Neural cell (in vitro differentiated cells): Measurements from ENCODE around the gene RNF213. TPM values are rescaled to one million over a fixed set of nuclear protein-coding genes. Genes with fewer than 3 reads are reported as not detected.

Source experiments
- H2AFZ ChIP-seq: fragments of 200-600, 300-800 bp; sonication (generic), shearing (Covaris generic); 2 replicates; pipeline ENCODE4 v1.6.0; 2014; ENCODE audit warnings: low read depth, mild to moderate bottlenecking, antibody characterized with exemption, low read length, moderate library complexity
- H3F3A ChIP-seq: fragments of 200-600 bp; shearing (Covaris generic); 2 replicates; pipeline ENCODE4 v1.6.1; 2016; ENCODE audit warnings: mild to moderate bottlenecking, moderate library complexity, mixed read lengths, antibody characterized with exemption, low read length; ENCODE audit not compliant: insufficient read depth, poor library complexity, severe bottlenecking
- H3K27ac ChIP-seq: fragments of 200-600, 300-800 bp; sonication (generic), shearing (Covaris generic); 2 replicates; pipeline ENCODE4 v1.5.1; 2014; ENCODE audit warnings: mild to moderate bottlenecking, low read length, moderate library complexity
- H3K27me3 ChIP-seq: fragments of 300-800, 200-600 bp; sonication (generic), shearing (Covaris generic); 2 replicates; pipeline ENCODE4 v1.6.0; 2014; ENCODE audit warnings: mild to moderate bottlenecking, low read depth, low read length, moderate library complexity; ENCODE audit not compliant: insufficient read depth
- H3K36me3 ChIP-seq: fragments of 300-800, 200-600 bp; sonication (generic), shearing (Covaris generic); 2 replicates; pipeline ENCODE4 v1.5.1; 2014; ENCODE audit warnings: mild to moderate bottlenecking, antibody characterized with exemption, low read length, moderate library complexity; ENCODE audit not compliant: insufficient read depth
- H3K4me2 ChIP-seq: fragments of 300-800, 200-600 bp; sonication (generic), shearing (Covaris generic); 2 replicates; pipeline ENCODE4 v1.6.0; 2014; ENCODE audit warnings: mild to moderate bottlenecking, low read length
- H3K4me3 ChIP-seq: fragments of 300-800, 200-600 bp; sonication (generic), shearing (Covaris generic); 2 replicates; pipeline ENCODE4 v1.5.1; 2014; ENCODE audit warnings: mild to moderate bottlenecking, low read length, moderate library complexity
- H3K79me2 ChIP-seq: fragments of 200-600 bp; shearing (Covaris generic); replicated peaks from 2 replicates; pipeline ENCODE4 v1.6.0; 2014; ENCODE audit warnings: mild to moderate bottlenecking, low read length, moderate library complexity; ENCODE audit not compliant: insufficient read depth
- H3K9ac ChIP-seq: fragments of 300-800, 200-600 bp; sonication (generic), shearing (Covaris generic); 2 replicates; pipeline ENCODE4 v1.6.1; 2016; ENCODE audit warnings: mild to moderate bottlenecking, low read length, mixed read lengths
- H3K9me2 ChIP-seq: fragments of 200-600 bp; shearing (Covaris generic); 2 replicates; pipeline ENCODE4 v1.6.1; 2016; ENCODE audit warnings: mild to moderate bottlenecking, low read length, mixed read lengths; ENCODE audit not compliant: insufficient read depth
- H3K9me3 ChIP-seq: fragments of 200-600, 300-800 bp; sonication (generic), shearing (Covaris generic); 2 replicates; pipeline ENCODE4 v1.6.1; 2016; ENCODE audit warnings: mild to moderate bottlenecking, mixed run types, low read length, moderate library complexity, mixed read lengths
- H4K20me1 ChIP-seq: fragments of 200-600 bp; shearing (Covaris generic); 2 replicates; pipeline ENCODE4 v1.6.1; 2016; ENCODE audit warnings: mild to moderate bottlenecking, mixed run types; ENCODE audit not compliant: insufficient read depth
- EP300 ChIP-seq: fragments of 450-650 bp; conservative IDR thresholded peaks from 2 replicates; pipeline ENCODE4 v1.6.1; 2014; ENCODE audit warnings: antibody characterized with exemption, mild to moderate bottlenecking, moderate library complexity; ENCODE audit not compliant: poor library complexity, severe bottlenecking
- EZH2 ChIP-seq: fragments of 200-600, 300-800 bp; shearing (Covaris generic), sonication (generic); IDR thresholded peaks from 2 replicates; pipeline ENCODE4 v1.6.1; 2014; ENCODE audit warnings: antibody characterized with exemption, low read length, borderline replicate concordance, mild to moderate bottlenecking; ENCODE audit not compliant: insufficient read depth, poor library complexity, severe bottlenecking
- MXI1 ChIP-seq: fragments of 450-650 bp; conservative IDR thresholded peaks from 2 replicates; pipeline ENCODE4 v1.6.1; 2014; ENCODE audit warnings: antibody characterized with exemption, mild to moderate bottlenecking; ENCODE audit not compliant: poor library complexity, severe bottlenecking
- POLR2AphosphoS5 ChIP-seq: IDR thresholded peaks from 2 replicates; pipeline ENCODE4 v1.6.1; 2012
- RAD21 ChIP-seq: fragments of 450-650 bp; conservative IDR thresholded peaks from 2 replicates; pipeline ENCODE4 v1.6.1; 2014; ENCODE audit warnings: antibody characterized with exemption, mild to moderate bottlenecking, moderate library complexity
- SMC3 ChIP-seq: fragments of 450-650 bp; conservative IDR thresholded peaks from 2 replicates; pipeline ENCODE4 v1.6.1; 2014; ENCODE audit warnings: antibody characterized with exemption, mild to moderate bottlenecking, moderate library complexity; ENCODE audit not compliant: poor library complexity
- TAF1 ChIP-seq: IDR thresholded peaks from 2 replicates; pipeline ENCODE4 v1.6.1; 2012; ENCODE audit warnings: low read depth
- polyA plus RNA-seq: library from polyadenylated mRNA; depleted of rRNA; stranded (reverse); fragments of >200 nt; gene quantifications from 2 replicates; pipeline ENCODE4 v1.2.3, GENCODE V29; 2014
- TF ChIP-seq, protein P1 (sequence below): IDR thresholded peaks from 2 replicates; pipeline ENCODE4 v1.6.1; 2012; ENCODE audit warnings: borderline replicate concordance
- TF ChIP-seq, protein P2 (sequence below): fragments of 450-650 bp; IDR thresholded peaks from 2 replicates; pipeline ENCODE4 v1.5.1; 2014; ENCODE audit warnings: antibody characterized with exemption, mild to moderate bottlenecking, moderate library complexity; ENCODE audit not compliant: poor library complexity, severe bottlenecking

The RNF213 gene
- polyA plus RNA-seq, 1 donor from 2014 or later, result 1.5 TPM

DNA sequence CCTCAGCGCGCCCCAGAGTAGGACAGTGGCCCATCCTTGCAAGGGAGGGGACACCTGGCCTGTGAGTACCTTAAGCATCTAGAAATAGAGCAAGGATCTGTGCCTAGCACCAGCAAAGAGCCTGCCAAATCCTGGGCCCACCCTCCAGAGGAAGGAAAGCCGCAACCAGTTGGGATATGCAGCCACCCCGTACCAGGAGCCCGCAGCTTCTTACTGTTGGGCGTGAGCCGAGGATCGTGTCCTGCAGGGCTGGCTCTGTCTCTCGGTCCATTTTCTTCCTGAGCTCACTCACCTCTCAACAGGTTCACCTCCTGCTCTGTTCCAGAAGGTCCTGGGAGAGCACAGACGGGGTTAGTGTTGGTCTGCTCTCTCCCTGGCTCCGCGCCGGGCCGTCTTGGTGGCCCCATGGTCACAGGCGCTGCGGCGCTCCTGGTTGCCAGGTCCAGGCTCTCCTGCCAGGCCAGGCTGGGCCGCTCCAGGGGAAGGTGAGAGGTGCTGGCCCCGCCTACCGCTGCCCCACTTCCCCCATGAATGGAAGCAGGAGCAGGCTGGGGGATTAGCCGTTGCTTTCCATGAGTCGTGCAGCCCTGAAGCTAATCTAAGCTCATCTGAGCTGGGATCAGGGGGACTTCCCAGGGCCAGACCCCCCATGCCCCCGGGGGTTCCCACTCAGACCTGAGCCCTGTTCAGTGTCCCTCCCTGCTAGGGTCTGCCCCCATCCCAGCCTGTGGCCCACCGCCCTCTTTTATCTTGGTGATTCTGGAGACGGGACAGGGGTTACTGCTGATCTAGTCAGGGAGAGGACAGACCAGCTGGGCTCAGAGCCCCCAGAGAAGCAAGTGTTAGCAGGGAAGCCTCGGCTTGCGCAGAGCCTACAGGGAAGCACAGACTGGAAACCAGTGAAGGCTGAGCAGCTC, 167.0 kb downstream of the RNF213 start:
- Histone ChIP-seq H3K36me3 (no peaks in the 10 kb centered on the region), H3K9me3 (no peaks in the 10 kb centered on the region), H3K27ac (no peak overlapping the region), H3K79me2 (no peaks in the 10 kb centered on the region), H2AFZ (no peak overlapping the region), H3K27me3 (no peaks in the 10 kb centered on the region), H3F3A (no peaks in the 10 kb centered on the region), H3K4me2 (no peak overlapping the region), H3K4me3 (no peak overlapping the region), H4K20me1 (no peaks in the 10 kb centered on the region), H3K9me2 (no peaks in the 10 kb centered on the region), H3K9ac (no peak overlapping the region)
- no peak for TF ChIP-seq RAD21
- TF ChIP-seq SMC3, result no peak
- no peak for TF ChIP-seq MXI1
- no peak for TF ChIP-seq EP300
- no peak for TF ChIP-seq POLR2AphosphoS5
- TF ChIP-seq EZH2, result no peak
- TF ChIP-seq TAF1, result no peak
- TF ChIP-seq, protein P1, sequence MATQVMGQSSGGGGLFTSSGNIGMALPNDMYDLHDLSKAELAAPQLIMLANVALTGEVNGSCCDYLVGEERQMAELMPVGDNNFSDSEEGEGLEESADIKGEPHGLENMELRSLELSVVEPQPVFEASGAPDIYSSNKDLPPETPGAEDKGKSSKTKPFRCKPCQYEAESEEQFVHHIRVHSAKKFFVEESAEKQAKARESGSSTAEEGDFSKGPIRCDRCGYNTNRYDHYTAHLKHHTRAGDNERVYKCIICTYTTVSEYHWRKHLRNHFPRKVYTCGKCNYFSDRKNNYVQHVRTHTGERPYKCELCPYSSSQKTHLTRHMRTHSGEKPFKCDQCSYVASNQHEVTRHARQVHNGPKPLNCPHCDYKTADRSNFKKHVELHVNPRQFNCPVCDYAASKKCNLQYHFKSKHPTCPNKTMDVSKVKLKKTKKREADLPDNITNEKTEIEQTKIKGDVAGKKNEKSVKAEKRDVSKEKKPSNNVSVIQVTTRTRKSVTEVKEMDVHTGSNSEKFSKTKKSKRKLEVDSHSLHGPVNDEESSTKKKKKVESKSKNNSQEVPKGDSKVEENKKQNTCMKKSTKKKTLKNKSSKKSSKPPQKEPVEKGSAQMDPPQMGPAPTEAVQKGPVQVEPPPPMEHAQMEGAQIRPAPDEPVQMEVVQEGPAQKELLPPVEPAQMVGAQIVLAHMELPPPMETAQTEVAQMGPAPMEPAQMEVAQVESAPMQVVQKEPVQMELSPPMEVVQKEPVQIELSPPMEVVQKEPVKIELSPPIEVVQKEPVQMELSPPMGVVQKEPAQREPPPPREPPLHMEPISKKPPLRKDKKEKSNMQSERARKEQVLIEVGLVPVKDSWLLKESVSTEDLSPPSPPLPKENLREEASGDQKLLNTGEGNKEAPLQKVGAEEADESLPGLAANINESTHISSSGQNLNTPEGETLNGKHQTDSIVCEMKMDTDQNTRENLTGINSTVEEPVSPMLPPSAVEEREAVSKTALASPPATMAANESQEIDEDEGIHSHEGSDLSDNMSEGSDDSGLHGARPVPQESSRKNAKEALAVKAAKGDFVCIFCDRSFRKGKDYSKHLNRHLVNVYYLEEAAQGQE, result no peak
- TF ChIP-seq, protein P2, sequence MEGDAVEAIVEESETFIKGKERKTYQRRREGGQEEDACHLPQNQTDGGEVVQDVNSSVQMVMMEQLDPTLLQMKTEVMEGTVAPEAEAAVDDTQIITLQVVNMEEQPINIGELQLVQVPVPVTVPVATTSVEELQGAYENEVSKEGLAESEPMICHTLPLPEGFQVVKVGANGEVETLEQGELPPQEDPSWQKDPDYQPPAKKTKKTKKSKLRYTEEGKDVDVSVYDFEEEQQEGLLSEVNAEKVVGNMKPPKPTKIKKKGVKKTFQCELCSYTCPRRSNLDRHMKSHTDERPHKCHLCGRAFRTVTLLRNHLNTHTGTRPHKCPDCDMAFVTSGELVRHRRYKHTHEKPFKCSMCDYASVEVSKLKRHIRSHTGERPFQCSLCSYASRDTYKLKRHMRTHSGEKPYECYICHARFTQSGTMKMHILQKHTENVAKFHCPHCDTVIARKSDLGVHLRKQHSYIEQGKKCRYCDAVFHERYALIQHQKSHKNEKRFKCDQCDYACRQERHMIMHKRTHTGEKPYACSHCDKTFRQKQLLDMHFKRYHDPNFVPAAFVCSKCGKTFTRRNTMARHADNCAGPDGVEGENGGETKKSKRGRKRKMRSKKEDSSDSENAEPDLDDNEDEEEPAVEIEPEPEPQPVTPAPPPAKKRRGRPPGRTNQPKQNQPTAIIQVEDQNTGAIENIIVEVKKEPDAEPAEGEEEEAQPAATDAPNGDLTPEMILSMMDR, result no peak

GRCh38 chr17:80428363-80428762, 167.7 kb downstream of the RNF213 start:
- Histone ChIP-seq H3K4me2 (no peak overlapping the region), H3K9me3 (no peaks in the 10 kb centered on the region), H3K27ac (no peak overlapping the region), H4K20me1 (no peaks in the 10 kb centered on the region), H2AFZ (no peak overlapping the region), H3K4me3 (no peak overlapping the region), H3K9me2 (no peaks in the 10 kb centered on the region), H3K36me3 (no peaks in the 10 kb centered on the region), H3K79me2 (no peaks in the 10 kb centered on the region), H3K9ac (no peak overlapping the region), H3F3A (no peaks in the 10 kb centered on the region), H3K27me3 (no peaks in the 10 kb centered on the region)
- no peak for TF ChIP-seq POLR2AphosphoS5
- no peak for TF ChIP-seq EZH2
- TF ChIP-seq, protein P2, result no peak
- no peak for TF ChIP-seq SMC3
- TF ChIP-seq TAF1, result no peak
- TF ChIP-seq, protein P1, result no peak
- no peak for TF ChIP-seq RAD21
- TF ChIP-seq MXI1, result no peak
- no peak for TF ChIP-seq EP300
